Stomach smooth muscle (tissue), 2 donors: ENCODE measurements around the gene LHX6.

Experiments used
- H3K27ac ChIP-seq: one replicate; pipeline ENCODE4 v1.7.0; 2013; ENCODE audit warnings: mild to moderate bottlenecking, low read length, inconsistent platforms
- H3K27me3 ChIP-seq, 2 donors: one replicate each; pipeline ENCODE4 v1.7.0; 2013; ENCODE audit warnings: low read length in 2 of 2; ENCODE audit not compliant: insufficient read depth in 2 of 2, control insufficient read depth in 1 of 2
- H3K36me3 ChIP-seq, 2 donors: one replicate each; pipeline ENCODE4 v1.7.0; 2013; ENCODE audit warnings: low read length in 2 of 2; ENCODE audit not compliant: control insufficient read depth in 2 of 2, insufficient read depth in 2 of 2
- H3K4me1 ChIP-seq: one replicate; pipeline ENCODE4 v1.7.0; 2013; ENCODE audit warnings: low read length; ENCODE audit not compliant: control insufficient read depth, insufficient read depth
- H3K4me3 ChIP-seq, 2 donors: one replicate each; pipeline ENCODE4 v1.7.0; 2013; ENCODE audit warnings: low read length in 2 of 2
- H3K9ac ChIP-seq, 2 donors: one replicate each; pipeline ENCODE4 v1.7.0; 2013; ENCODE audit warnings: low read length in 2 of 2, mild to moderate bottlenecking in 1 of 2
- H3K9me3 ChIP-seq, 2 donors: one replicate each; pipeline ENCODE4 v1.7.0; 2013; ENCODE audit warnings: low read length in 2 of 2; ENCODE audit not compliant: control insufficient read depth in 2 of 2
- donor health status: healthy.
- donor health status: Pancreatic carcinoma.

The LHX6 gene

DNA sequence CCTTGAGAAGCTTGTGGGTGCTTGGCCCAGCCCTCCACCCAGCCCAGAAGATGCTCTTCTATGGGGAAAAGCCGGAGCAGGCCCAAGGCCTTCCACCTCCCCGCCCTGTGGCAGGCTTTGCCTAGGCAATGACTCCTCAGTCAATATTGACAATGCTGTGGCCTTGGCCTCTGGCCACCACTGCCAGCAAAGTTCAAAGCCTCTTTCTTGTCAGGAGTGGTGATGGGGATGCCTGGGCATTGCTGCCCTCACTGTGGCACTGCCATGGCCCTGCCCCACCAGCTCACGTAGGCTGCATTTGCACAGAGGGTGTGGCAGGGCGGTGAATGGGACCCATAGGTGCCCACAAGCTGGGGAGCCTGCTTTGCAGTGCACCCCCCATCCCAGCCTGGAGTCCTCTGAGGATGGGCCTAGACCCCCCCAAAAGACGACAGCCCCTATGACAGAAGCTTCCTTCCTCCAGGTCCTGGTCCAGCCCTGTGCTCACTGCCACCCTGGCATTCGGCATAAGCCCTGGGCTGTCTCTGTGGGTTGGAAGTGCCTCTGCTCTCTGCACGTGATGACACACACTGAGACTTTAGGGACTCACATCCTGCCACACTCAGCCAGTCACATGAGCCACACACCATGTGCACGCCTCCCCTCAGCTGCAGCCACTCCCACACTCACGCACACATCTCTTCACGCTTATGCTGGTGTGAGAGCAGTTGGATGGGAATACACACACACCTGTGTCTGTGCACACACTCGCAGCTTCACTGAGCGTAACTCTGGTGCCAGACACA is 38.0 kb downstream of the LHX6 start:
- Histone ChIP-seq H3K9me3 (no peaks in the 10 kb centered on the region), H3K36me3 (peaks cover 3 to 19% of the 10 kb centered on the region in 2 donors), H3K4me3 (no peak overlapping the region), H3K4me1 (no peaks in the 10 kb centered on the region), H3K27me3 (no peaks in the 10 kb centered on the region), H3K27ac (no peak overlapping the region), H3K9ac (no peak overlapping the region)

DNA sequence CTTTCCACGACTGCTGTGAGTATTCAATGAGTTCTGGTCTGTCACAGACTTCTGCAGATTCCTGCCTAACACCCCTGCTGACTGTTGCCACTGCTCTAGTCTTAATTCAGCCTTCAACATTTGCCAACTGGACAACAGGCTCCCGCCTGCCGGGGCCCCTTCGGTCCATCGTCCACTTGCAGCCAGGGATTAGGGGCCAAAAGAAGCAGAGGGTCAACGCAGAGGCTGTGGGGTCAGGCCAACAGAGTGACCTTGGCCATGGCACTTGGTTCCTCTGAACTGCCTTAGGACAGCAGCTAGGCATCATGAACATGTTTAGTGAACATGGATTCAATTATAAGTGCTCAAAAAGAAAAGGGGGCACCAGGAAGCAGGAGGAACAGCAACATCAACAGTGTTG is 40.4 kb downstream of the LHX6 start:
- H3K36me3 ChIP-seq = peaks cover 5 to 25% of the 10 kb centered on the region in 2 donors
- no peak overlapping the region for H3K4me3 ChIP-seq
- H3K9ac ChIP-seq = no peak overlapping the region
- no peak overlapping the region for H3K27ac ChIP-seq
- H3K9me3 ChIP-seq = no peaks in the 10 kb centered on the region
- no peaks in the 10 kb centered on the region for H3K27me3 ChIP-seq
- H3K4me1 ChIP-seq = no peaks in the 10 kb centered on the region

DNA sequence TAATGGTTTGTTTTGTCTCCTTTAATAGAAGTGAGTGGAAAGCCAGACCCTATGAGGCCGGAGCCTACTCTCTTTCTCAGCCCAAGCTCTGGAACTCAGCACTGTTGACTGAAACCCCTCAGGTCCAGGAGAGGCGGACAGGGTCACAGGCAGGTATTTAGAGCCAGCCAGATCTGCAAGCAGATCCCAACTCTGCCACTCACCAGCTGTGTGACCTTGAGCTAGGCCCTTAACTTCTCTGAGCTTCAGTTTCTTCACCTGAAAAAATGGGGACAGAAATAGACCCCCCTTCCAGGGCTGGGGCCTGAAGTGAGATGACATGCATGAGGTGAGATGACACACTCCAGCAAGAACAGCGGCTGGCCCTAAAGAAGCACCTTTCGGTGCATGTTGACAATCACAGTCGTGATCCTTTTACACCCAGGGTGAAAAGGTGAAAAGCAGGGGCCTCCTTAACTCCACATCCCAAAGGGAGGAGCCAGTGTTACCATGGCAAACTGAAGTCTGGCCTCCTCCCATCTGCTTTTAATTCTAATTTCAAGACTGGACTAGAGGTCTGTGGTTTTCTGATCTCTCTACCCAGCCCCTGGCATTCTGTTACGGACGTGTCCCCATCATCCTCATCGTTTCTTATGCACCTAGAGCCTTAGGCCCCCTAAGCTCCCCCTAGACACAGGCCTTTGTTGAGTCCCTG is 41.8 kb downstream of the LHX6 start:
- Histone ChIP-seq H3K4me3 (no peak overlapping the region), H3K9ac (no peak overlapping the region)

DNA sequence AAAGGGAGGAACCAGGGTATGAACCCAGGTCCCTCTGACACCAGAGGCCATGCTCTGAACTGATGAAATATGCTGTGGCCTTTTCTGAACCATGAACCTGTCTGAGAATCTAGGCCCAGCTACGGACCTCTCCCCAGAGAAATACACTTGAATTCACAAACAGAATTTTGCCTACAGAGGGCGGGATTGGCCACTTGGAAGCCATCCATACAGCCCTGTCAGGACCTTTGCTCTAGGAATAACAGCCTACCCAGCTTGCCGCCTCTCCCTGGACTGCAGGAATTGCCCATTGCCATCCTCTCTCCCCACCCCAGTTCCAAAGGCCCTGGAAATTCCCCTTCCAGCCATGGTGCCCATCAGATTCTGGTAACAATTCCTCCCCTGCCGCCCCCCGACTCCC is 42.5 kb downstream of the LHX6 start:
- no peaks in the 10 kb centered on the region for H3K9me3 ChIP-seq
- H3K4me3 ChIP-seq = no peak overlapping the region
- peaks cover 0 to 4% of the 10 kb centered on the region in 2 donors for H3K27me3 ChIP-seq
- no peak overlapping the region for H3K9ac ChIP-seq
- no peaks in the 10 kb centered on the region for H3K4me1 ChIP-seq
- peaks cover 10 to 25% of the 10 kb centered on the region in 2 donors for H3K36me3 ChIP-seq
- H3K27ac ChIP-seq = no peak overlapping the region

More for the DNA sequence above, 41.8 kb downstream of the LHX6 start:
- Histone ChIP-seq H3K4me1 (no peaks in the 10 kb centered on the region), H3K36me3 (peaks cover 8 to 25% of the 10 kb centered on the region in 2 donors), H3K27ac (no peak overlapping the region), H3K9me3 (no peaks in the 10 kb centered on the region), H3K27me3 (peaks cover 0 to 4% of the 10 kb centered on the region in 2 donors)

DNA sequence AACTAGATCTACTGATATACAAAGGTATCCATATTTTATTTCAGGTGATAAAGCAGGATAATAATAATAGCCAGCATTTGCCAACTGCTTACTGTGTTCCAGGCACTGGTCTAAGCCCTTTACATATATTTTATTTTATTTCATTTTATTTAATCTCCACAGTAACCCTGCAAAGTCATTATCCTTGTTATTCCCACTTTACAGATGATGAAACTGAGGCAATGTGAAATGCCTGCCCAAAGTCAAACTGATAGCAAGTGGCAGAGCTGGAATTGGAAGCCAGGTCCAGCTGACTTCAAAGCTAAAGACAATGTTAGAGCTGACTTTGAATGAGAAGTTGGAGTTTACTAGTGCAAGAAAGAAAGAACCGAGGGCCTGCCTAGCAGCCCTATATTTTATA is 44.2 kb downstream of the LHX6 start:
- H3K4me3 ChIP-seq = no peak overlapping the region
- H3K27ac ChIP-seq = no peak overlapping the region
- H3K9ac ChIP-seq = no peak overlapping the region
- no peaks in the 10 kb centered on the region for H3K4me1 ChIP-seq
- peaks cover 18 to 29% of the 10 kb centered on the region in 2 donors for H3K36me3 ChIP-seq
- no peaks in the 10 kb centered on the region for H3K9me3 ChIP-seq
- peaks cover 0 to 4% of the 10 kb centered on the region in 2 donors for H3K27me3 ChIP-seq

DNA sequence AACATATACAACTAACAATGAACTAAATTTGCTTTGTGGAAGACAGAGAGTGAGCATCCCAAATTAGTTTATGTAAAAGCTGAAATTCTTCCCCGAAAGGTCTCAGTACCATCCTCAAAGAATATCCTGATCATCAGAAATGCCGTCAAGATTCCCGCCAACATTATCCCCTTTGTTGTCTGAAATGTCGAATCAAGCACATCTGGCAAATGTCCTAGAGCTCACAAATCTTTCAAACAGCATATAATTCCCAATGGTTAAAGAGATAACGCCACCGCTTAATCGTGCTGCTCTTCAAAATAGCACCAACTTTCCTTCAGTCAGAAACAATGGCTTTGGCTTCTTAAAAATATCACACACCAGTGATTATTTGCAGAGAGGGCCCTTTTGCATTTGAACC is 45.3 kb downstream of the LHX6 start:
- H3K9ac ChIP-seq = no peak overlapping the region
- no peaks in the 10 kb centered on the region for H3K4me1 ChIP-seq
- H3K27ac ChIP-seq = no peak overlapping the region
- H3K27me3 ChIP-seq = peaks cover 0 to 4% of the 10 kb centered on the region in 2 donors
- H3K4me3 ChIP-seq = no peak overlapping the region
- peaks cover 23 to 33% of the 10 kb centered on the region in 2 donors for H3K36me3 ChIP-seq
- no peaks in the 10 kb centered on the region for H3K9me3 ChIP-seq

DNA sequence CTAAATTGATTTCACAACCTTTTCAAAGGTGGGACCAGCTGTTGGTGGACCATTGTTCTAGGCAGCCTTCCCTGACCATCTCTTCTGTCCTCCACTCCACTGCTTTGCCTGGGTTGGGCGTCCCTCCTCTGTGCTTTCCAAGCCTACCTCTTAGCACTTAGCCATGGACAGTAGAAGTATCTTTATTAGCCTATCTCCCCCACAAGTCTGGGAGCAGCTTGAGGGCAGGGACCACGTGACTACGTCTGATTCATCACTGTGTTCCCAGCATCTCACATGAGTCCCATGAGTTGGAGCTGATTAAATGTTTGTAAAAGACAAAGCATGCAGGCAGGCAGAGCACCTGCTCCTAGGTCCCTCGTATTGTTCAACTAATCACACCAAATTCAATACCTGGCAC is 48.1 kb downstream of the LHX6 start:
- H3K27me3 ChIP-seq = peaks cover 0 to 4% of the 10 kb centered on the region in 2 donors
- H3K9me3 ChIP-seq = no peaks in the 10 kb centered on the region
- peaks cover 15 to 22% of the 10 kb centered on the region in 2 donors for H3K36me3 ChIP-seq
- H3K9ac ChIP-seq = no peak overlapping the region
- no peak overlapping the region for H3K27ac ChIP-seq
- no peak overlapping the region for H3K4me3 ChIP-seq
- no peaks in the 10 kb centered on the region for H3K4me1 ChIP-seq

DNA sequence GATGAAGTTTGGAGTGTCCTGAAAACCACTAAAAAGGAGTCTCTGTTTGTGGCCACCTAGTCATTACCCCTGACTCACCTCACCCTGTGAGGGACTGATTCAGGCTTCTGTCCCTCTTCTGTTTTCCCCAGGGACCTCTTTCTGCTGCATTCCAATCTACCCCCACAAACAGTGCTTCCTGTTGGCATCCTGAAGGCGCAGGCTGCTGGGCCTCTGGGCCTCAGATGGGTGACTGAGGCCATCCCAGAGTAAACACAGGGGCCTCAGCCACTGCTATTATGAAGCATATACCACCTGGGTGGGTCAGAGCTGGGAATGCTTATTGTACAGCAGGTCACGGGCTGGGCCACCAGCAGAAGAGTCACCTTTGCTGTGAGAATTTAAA is 49.1 kb downstream of the LHX6 start:
- H3K27ac ChIP-seq = no peak overlapping the region
- H3K9ac ChIP-seq = no peak overlapping the region
- H3K27me3 ChIP-seq = peaks cover 0 to 4% of the 10 kb centered on the region in 2 donors
- H3K9me3 ChIP-seq = no peaks in the 10 kb centered on the region
- no peak overlapping the region for H3K4me3 ChIP-seq
- peaks cover 24 to 30% of the 10 kb centered on the region in 2 donors for H3K36me3 ChIP-seq
- H3K4me1 ChIP-seq = no peaks in the 10 kb centered on the region

DNA sequence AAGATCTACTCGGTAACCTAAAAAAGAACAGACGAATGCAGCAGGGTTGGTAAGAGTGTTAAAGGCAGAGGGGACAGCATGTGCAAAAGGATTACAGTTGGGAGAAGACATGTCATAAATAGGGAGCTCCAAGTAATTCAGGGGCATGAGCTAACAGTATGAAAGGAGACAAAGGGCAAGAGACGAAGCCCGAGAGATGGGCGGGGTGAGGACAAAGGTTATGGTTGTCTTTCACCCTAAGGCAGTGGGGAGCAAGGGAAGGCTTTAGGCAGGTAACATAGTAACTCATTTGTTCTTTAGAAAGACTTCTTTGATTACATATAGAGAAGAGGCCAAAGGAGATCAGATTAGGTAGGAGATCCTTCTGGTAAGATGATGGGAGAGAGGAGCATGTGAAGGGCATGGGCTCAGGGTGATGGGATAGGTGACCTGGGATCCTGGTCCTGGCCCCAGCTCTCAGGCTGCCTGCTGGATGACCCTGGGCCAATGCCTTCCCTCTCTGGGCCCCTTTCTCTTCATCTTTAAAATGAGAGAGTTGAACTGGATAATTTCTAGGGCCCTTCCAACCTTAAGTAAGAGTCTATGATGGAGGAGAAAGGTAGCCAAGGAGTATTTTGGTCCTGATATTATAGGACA is 49.6 kb downstream of the LHX6 start:
- Histone ChIP-seq H3K9ac (no peak overlapping the region), H3K36me3 (peaks cover 27 to 34% of the 10 kb centered on the region in 2 donors), H3K4me3 (no peak overlapping the region), H3K4me1 (no peaks in the 10 kb centered on the region), H3K27me3 (peaks cover 0 to 4% of the 10 kb centered on the region in 2 donors), H3K9me3 (no peaks in the 10 kb centered on the region), H3K27ac (no peak overlapping the region)

DNA sequence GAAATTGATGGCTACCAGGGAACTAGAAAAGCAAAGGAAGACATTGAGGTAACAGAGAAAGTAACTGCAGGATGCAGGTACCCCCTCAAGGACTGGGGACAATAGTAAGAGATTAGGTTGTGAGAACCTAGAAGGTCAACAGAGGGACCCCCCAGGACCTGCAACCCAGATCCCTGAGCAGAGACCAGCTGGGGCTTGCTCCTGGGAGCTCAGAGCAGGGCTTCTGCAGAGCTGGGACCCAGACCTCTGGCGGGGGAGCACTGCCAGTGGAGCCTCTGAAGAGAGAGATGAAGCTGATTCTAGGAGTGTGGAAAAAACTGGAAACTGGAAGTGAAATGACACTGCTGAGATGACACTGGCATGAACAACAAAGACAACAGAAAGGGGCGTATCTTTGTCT is 51.8 kb downstream of the LHX6 start:
- Histone ChIP-seq H3K9me3 (no peaks in the 10 kb centered on the region), H3K4me1 (peaks cover 2% of the 10 kb centered on the region), H3K4me3 (no peak overlapping the region), H3K27me3 (no peaks in the 10 kb centered on the region), H3K27ac (no peak overlapping the region), H3K9ac (no peak overlapping the region), H3K36me3 (peaks cover 21 to 46% of the 10 kb centered on the region in 2 donors)
